ENCODE measurements around the gene TNNC2. TPM values are rescaled to one million over a fixed set of nuclear protein-coding genes. Genes with fewer than 3 reads are reported as not detected.
"Not testable (repeated sequence)": the region's sequence is repeated elsewhere in the genome, so short reads cannot be mapped to it uniquely, and the experiment has no call there.

TNNC2 gene
- total and polyA plus RNA-seq, 2 of the 8 experiments (the other 6 are each of a cell fraction or from before 2014, with no cell fraction given), result 5.7 to 7.6 TPM

DNA sequence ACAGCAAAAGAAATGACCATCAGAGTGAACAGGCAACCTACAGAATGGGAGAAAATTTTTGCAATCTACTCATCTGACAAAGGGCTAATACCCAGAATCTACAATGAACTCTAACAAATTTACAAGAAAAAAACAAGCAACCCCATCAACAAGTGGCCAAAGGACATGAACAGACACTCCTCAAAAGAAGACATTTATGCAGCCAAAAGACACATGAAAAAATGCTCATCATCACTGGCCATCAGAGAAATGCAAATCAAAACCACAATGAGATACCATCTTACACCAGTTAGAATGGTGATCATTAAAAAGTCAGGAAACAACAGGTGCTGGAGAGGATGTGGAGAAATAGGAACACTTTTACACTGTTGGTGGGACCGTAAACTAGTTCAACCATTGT is 29.6 kb downstream of the TNNC2 start:
- H3K4me2 ChIP-seq (ENCODE audit: insufficient read depth in 1 of 2, low read depth in 2 of 2, low read length in 2 of 2); H4K5ac ChIP-seq (ENCODE audit: insufficient read length, low read depth, low read length); H2BK12ac ChIP-seq (ENCODE audit: low read depth, low read length); H2BK120ac ChIP-seq (replicated peaks; ENCODE audit: low read depth, low read length); H3K27me3 ChIP-seq (replicated peaks in 1 of 4; ENCODE audit: control insufficient read depth in 3 of 4, extremely low read depth in 1 of 4, insufficient read depth in 3 of 4, low read length in 3 of 4); H3K9ac ChIP-seq (replicated peaks in 1 of 4; ENCODE audit: extremely low read depth in 1 of 4, low read depth in 3 of 4, low read length in 3 of 4); H3K23me2 ChIP-seq (ENCODE audit: low read depth, low read length); FAIRE-seq; H4K20me1 ChIP-seq (replicated peaks in 1 of 2; ENCODE audit: control insufficient read depth in 1 of 2, insufficient read depth in 2 of 2, low read length in 2 of 2); H2BK15ac ChIP-seq (ENCODE audit: low read length); H3K9me3 ChIP-seq (ENCODE audit: insufficient read depth in 2 of 2, low read depth in 1 of 2, low read length in 1 of 2); DNase-seq (ENCODE audit: low read depth in 1 of 2, low spot score in 2 of 2); H3K79me1 ChIP-seq (ENCODE audit: low read depth, low read length); H3K4me1 ChIP-seq (replicated peaks in 1 of 4; ENCODE audit: control insufficient read depth in 3 of 4, insufficient read depth in 4 of 4, low read length in 3 of 4); H4K91ac ChIP-seq (replicated peaks; ENCODE audit: insufficient read length, low read length); H3K56ac ChIP-seq (replicated peaks; ENCODE audit: insufficient read length, low read depth, low read length); H3K18ac ChIP-seq (ENCODE audit: extremely low read depth, low read length); H4K8ac ChIP-seq (ENCODE audit: extremely low read depth, insufficient read depth, low read length); H3K14ac ChIP-seq (ENCODE audit: insufficient read length); H2BK5ac ChIP-seq (ENCODE audit: low read depth, low read length); H3K4me3 ChIP-seq (ENCODE audit: extremely low read depth in 1 of 4, insufficient read depth in 2 of 4, low read depth in 3 of 4, low read length in 4 of 4); H3K4ac ChIP-seq (replicated peaks; ENCODE audit: insufficient read length, low read depth, low read length); H2BK20ac ChIP-seq (ENCODE audit: low read length); H2AFZ ChIP-seq (ENCODE audit: low read length); H3K27ac ChIP-seq (ENCODE audit: low read depth, low read length); H2AK5ac ChIP-seq (ENCODE audit: low read depth, low read length); H3K79me2 ChIP-seq (ENCODE audit: control insufficient read depth in 1 of 2, insufficient read depth in 2 of 2, low read length in 2 of 2); H3K23ac ChIP-seq (ENCODE audit: insufficient read length); POLR2A ChIA-PET (ENCODE audit: partially characterized antibody): not testable (repeated sequence)
- WGBS, 2 experiments (ENCODE audit: extremely low coverage in 1 of 2, insufficient coverage in 1 of 2, insufficient read length in 1 of 2, insufficient replicate concordance in 2 of 2, low coverage in 1 of 2, low lambda C conversion rate in 2 of 2, missing lambda C conversion rate in 1 of 2), result no CpG with 5 or more reads among the region's 1 CpG
- CTCF ChIA-PET (ENCODE audit: partially characterized antibody), result interaction anchor here (4.7 kb wide), 1 partner anchor 92 kb away, joined by 21 read pairs; no protein-coding TSS in a partner anchor
- peaks cover 5 to 37% (median 17%) of the 10 kb centered on the region in 4 experiments; a peak in 7 of 8 replicates for H3K36me3 ChIP-seq (ENCODE audit: control insufficient read depth in 2 of 4, insufficient read depth in 4 of 4, low read length in 3 of 4)

Measured in H1 (cell line).